Activated T-cell treated with anti-CD3 and anti-CD28 coated beads, Interleukin-2, amount 50 U/mL, for 48 hours (primary cell): ENCODE measurements around the gene ENAH.
"Not testable (repeated sequence)": the region's sequence is repeated elsewhere in the genome, so short reads cannot be mapped to it uniquely, and the experiment has no call there.

Experiments
- DNase-seq, 2 experiments: peaks; one replicate each; pipeline ENCODE4 v3.0.0-alpha.2; 2020

ENAH gene

DNA sequence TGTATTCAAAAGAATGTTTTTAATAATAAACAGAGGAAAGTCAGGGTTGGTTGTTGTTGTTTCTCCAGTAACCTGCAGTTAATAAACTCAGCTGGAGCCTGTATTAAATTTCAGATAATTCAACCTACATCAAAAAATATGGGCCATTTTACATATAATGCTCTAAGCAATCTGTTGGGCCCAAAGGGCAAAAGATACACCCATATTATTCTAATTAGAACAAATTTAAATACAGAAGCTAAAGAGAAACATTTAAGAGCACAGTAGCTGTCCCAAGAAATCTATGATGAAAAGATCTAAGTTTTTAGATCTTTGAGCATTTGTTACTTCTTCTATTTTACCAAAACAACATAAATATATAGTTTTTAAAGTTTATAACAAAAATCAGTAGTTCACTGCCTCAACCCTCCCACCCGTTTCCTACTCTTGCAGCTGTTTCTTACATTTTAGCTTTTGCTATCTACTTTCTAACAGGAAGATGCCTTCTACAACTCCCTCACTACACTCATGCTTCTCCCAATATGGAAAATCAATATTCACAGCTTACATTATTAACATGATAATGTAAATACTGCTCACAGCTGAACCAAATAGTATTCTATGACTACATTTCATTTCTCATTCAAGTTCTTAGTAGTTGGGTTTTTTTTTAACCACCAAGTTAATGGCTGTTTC lies 130.2 kb downstream of the ENAH start:
- no peak for DNase-seq

DNA sequence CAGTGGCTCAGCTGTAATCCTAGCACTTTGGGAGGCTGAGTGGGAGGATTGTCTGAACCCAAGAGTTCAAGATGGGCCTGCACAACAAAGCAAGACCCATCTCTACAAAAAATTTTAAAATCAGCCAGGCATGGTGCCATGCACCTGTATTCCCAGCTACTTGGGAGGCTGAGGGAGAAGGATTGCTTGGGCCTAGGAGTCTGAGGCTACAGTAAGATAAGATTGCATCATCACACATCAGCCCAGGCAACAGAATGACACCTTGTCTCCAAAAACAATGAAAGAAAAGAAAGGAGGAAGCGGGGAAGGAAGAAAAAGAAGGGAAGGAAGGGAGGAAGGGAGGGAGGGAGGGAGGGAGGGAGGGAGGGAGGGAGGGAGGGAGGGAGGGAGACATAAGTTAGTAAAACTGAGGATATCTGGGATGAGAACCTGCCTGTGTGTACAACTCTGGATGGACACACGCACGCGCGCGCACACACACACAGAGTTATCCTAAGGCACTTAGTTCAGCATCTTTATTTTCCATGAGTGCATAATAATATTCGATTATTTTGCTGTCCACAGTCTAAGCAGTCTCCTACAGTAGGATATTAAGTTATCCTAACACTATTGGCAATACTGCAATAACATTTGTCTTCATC lies 132.2 kb downstream of the ENAH start:
- DNase-seq = no peak

DNA sequence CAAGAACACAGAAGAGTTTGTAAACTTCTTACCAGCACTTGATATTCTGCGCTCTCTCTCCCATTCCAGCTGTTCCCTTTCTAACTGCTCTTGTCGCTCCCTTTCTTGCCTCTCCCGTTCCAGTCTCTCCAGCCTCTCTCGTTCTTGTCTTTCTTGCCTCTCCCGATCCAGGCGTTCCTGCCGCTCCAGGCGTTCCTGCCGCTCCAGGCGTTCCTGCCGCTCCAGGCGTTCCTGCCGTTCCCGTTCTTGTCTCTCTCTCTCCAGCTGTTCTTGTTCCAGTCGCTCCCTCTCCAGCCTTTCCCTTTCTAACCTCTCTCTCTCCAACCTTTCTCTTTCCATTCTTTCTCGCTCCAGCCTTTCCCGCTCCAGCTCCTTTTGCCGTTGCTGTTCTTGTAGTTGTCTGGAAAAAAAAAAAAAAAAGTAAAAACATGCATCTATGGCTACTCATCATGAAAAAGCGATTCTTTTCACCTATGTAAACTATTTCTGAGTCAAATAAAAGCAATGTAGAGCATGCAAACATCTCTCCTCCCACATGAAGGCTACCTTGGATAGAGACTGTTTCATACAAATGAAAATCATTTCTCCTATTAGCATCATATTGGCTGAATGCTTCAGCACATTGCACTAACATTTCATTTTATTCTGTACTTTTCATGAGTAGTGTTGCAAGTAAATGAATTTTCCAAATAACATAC lies 133.6 kb downstream of the ENAH start:
- no peak for DNase-seq

DNA sequence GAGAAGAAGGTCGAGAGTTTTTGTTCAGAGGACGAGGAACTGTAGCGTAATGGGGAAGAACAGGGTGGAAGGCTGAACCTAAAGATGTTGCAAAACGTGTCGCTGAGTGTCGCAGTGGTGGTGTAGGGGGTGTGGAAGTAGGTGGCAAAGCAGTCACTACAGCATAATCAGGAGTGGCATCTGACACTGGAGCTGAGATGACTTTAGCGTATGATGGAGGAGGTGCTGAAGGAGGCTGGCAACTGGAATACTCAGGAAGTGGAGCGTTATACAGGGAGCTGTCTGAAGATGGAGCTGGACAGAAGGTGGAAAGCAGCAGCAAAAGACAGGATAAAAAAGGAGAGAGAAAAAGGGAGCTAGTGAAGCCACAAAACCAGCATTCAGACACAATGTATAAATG lies 135.2 kb downstream of the ENAH start:
- DNase-seq = no peak

DNA sequence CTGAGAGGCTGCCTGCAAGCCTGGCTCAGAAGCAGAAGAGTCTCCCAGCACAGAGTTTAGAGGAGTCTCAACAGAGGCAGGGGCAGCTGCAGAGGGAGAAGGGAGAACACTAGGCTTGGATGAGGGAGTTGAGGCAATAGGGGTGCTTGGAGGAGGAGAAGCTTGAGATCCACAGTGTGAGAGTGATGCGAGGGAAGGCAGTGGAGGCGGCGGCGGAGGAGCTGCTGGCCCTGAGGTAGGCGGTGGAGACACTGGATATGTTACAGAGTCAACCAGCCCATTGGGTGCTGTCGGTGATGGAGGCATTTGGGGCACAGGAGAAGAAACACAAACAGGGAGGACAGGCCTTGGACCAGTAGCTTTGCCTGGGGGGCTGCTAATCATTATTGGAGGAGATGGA lies 135.7 kb downstream of the ENAH start:
- no peak for DNase-seq

DNA sequence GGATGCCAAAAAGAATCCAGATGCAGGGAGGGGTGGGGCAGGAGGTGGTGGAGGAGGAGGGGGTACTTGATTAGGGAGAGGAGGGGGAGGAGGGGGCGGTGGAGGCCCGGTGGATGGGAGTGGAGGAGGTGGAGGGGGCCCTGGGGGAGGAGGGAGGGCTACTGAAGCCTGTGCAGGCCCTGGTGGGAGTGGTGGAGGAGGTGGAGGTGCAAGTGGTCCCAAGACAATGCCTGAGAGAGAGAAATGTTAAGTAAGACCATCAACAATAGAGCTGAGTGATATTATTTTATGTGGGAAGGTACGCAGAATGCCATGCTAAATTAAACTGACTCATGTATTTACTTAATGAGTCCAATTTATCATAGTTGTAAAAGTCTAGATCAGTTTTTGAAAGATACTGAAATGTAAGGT lies 138.2 kb downstream of the ENAH start:
- no peak for DNase-seq

DNA sequence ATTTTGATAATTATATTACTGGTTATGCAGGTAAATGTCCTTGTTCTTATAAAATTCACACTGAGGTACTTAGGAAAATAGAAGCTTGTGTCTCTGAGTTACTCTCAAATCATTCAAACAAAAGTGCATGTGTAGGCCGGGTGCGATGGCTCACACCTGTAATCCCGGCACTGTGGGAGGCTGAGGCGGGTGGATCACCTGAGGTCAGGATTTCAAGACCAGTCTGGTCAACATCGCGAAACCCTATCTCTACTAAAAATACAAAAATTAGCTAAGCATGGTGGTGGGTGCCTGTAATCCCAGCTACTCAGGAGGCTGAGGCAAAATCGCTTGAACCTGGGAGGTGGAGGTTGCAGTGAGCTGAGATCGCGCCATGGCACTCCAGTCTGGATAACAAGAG lies 139.3 kb downstream of the ENAH start:
- not testable (repeated sequence) for DNase-seq

DNA sequence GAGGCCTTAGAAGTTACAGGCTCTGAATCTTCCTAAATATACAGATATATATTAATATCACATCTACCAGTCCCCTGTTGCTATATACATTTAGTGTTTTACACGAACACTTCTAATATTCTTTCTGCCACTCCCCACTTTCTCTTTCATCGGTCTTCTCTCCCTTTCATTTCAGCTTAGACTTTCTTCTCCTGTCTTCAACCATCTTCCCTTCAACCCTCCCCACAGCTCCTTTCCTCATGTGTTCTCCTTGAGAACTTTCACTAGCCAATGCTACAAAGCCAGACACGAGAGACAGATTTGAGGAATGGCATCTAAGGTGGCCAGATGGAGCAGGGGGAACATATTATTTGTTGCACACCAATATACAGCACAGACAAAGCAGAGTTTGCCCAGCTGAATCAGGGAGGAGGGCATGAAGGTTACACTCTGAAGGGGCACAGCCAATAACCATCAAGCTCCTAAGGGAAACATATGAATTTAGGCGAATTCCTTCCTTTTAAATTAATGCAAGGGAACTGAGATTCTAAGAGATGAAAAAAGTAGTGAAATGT lies 141.0 kb downstream of the ENAH start:
- DNase-seq = no peak

DNA sequence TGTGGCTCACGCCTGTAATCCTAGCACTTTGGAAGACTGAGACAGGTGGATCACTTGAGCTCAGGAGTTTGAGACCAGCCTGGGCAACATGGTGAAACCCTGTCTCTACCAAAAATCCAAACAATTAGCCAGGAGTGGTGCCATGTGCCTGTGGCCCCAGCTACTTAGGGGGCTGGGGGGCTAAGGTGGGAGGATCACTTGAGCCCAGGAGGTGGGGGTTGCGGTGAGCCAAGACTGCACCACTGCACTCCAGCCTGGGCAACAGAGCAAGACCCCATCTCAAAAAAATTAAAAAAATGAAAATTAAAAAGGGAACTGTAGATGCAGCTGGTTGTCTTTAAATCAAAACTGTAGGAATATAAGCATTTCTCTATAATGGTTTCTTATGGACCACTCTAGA lies 142.2 kb downstream of the ENAH start:
- not testable (repeated sequence) for DNase-seq

DNA sequence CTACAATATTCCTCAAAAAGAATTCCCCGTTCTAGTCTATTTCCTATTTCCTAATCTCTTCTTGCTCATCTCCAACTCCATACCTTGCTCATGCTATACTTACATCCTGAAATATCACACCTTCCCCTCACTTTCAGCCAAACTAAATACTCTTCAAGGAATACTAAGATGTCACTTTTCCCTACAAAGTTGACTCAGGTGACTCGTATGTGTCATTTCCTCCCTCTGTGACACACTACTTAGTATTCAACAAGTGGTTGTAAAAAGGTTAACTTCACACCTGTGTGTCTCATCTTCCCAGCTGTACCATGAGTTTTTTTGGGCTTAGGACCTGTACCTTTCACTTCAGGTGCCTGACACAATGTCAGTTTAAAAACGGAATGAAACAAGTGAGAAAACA lies 143.2 kb downstream of the ENAH start:
- DNase-seq = no peak

DNA sequence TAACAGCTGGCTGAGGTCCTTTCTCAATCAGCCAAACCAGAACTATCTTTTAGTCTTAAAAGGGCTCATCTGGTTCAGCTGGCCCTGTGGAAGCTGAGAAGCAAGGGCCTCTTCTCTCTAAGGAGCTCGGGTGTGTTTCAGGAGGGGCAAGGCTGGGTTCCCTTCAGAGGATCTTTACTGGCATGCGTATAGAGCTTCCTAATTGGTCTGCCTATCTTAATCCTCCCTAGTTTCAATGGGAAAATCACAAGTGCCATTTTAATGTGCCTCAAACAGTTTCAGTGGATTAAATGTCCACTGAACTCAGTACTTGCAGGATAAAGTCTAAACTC lies 143.6 kb downstream of the ENAH start:
- DNase-seq = no peak

DNA sequence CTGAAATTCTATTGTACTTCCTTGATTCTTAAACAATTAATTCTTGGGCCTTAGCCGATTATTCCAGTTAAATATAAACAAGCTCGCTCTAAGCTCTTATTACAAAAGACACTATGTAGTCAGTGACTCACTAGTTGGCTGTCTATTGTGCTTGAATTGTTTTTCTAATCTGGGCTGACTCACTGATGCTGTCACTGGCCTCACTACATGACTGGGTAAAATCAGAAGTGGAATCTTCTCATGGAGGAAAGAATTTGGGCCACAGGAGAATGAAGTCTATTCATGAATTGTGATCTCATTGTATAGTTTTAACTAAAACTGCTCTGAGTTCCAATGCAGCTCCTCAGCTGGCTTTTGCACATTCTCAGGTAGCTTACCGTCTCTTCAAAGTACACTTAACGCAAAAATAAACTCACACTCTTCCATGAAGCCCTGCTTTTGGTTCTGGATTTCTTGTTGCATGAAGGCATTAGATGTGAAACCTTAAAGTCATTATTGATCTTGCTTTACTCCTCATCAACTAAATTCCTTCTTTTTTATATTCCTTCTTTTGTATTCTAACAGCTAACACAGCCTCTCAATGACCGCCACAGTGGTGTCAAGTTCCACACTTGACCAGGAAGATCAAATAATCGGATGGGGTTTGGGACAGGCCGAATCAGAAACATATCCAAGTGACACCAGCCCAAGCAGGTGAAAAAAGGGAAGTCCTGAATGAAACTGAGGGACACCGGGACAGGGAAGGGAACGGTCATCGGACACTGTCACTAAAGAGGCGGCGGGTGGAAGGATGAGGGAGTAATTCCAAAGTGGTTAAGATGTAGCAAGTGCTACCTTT lies 144.2 kb downstream of the ENAH start:
- DNase-seq = no peak

DNA sequence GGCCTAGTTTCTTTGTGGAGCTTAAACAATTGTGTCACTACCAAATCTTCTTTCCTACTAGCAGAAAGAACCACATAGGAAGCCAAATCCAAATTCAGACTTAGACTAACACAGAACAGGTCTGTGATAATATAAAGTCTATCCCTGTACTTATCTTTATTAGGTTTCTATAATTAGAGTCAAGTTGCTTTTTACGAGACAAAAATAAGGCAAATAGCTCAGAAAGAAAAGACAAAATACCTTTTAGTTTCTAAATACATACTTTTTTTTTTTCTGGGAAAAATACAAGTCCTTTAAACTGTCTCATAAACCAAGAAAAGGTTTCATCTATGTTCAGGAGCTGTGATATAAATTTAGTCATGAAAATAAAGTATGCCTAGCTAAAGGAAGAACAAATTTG lies 146.2 kb downstream of the ENAH start:
- no peak for DNase-seq

DNA sequence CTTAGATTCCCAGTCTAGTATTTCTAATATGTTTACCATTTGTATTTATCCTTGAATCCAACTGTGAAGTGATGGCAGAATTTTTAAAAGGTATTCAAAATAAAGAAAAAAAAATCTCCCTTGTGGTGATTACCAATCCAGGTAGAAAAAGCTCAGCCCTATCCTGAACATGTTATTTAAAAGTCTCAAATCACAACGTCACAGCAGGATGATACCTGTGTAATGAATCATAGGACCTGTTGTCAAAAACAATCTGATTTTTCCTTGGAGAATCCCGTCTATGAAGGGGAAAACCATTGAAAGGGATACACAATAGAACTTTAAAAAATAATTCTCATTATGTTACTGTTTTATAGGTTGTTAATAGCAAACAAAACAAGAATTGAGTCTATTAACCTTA lies 148.1 kb downstream of the ENAH start:
- DNase-seq = no peak

DNA sequence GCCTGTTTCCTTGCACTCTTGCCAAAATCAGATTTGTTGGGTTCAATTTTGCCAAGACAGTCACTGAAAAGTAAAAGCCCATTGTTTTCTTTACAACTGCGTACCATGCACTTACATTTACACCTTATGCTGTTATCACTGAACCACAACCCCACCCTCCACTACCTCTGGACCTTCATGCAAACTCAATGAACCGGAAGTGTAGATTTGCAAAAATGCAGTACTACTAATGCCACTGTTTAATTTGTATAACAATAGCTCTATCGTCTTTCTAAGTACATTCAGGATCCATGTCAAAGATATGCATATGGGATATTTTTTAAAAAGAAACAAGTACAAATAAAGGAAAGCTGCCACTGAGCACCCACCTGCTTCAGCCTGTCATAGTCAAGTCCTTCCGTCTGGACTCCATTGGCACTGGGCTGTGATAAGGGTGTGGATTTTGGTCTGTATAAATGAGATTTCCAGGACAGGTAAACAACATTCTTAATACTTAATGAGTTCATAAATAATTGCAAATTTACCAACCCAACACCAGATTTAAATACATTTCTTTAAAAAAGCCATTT lies 152.2 kb downstream of the ENAH start:
- DNase-seq = no peak

DNA sequence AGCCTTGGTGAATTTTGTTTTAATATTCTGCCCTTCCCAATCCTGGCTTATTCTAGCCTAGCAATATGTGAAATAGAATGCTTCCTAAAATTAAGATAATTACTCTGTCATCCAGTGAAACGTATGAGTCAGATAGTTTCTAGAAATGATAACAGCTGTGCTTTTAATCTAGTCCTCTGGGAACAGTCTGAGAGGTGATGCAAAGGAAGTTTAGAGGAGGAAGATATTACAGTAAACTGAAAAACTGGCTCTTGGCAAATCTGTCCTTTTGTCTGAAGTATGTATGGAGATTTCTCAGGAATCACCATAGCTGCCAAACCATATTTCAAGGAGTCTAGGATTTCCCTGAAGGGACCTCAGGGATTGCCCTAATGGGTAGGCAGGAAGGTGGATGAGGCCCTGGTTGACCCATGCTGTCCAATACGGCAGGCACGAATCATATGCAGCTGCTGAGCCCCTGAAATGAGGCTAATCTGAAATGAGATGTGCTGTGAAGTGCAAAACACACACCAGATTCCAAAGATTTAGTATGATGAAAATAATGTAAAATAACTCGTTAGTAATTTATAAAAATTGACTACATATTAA lies 154.3 kb downstream of the ENAH start:
- no peak for DNase-seq

DNA sequence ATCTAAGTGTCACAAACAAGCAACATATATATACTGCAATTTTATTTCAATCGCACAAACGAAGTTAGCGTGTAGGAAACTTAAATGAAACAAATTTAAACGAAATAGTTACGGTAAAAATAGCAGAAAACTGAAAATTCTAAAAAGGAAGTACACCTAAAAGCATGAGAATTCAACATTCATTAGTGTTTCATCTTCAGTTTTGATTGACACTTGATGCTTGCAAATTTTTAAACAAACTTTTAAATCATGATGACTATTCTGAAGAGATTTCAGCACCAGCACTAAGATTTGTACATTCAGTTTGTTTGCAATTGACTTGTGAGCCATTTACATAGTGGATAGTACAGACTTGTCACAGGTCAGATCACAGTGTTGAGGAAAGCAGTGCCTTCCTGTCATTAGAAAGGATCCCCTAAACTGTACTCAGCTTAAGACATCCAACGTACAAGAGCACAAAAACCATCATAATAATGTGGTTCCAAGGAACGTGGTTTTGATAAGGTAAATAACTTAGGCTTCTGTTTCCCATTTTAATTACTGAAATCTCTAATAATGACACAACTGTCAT lies 158.0 kb downstream of the ENAH start:
- no peak for DNase-seq

DNA sequence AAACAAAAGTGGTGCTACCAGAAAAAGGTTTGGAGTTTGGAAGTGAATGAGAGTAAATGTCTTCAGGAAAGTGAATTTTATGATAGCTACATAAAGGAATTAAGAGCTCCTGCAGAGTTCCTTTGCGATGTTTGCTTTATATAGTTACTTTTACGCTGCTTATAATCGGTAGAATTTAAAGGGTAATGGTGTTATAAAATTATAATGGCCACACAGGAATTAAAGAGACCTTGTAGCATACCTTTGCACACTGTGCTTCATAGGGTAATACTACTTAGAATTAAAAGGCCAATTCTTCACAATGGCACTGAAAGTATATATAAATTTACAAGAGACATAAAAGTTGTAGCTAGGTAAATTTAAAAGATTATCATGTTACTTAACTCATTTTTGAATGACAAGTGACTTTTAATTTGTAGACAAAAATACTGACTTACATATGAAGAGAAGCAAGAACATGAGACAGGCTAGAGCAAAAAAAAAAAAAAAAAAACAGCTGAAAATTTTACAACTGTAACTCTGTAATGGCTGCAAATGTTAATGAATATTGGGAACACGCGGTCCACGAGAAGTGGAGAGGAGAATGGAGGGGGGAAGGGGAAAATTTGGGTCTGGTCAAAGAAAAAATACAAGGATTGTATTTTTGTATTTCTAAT lies 159.2 kb downstream of the ENAH start:
- no peak for DNase-seq

DNA sequence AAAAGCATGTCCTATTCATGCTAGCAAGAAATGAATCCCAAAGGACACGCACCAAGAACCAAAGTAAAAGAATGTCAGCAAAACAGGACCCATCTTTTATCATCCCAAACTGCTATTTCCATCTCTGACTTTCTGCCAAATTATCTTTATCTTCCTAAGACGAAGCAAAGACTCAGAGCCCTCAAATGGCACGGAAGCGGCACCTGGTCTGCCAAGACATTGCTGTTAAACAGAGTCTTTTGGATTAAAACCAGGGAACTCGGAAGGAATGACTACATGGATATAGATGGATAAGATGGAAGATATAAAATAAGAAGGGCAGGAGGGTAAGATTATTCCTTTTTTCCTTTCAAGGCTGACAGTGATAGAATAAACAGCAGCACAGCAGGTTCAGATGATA lies 164.2 kb downstream of the ENAH start:
- no peak for DNase-seq

DNA sequence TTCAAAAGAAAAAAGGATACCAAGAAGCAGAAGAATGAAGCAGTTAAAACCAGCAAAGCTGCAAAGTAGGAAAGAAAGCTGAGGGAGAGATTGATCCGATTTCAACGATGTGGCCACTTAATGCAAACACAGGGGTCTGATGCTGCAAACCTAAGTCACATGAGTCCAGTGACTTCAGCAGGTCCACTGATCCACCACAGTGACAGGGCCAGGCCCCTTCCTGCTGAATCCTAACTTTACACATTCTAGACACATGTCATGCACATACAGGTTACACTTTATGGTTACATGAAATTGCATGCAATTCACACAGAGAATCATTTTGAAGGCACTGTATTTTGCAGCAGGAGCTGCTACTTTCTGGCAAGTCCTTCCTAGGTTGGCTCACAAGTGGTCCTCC lies 166.1 kb downstream of the ENAH start:
- DNase-seq = no peak

DNA sequence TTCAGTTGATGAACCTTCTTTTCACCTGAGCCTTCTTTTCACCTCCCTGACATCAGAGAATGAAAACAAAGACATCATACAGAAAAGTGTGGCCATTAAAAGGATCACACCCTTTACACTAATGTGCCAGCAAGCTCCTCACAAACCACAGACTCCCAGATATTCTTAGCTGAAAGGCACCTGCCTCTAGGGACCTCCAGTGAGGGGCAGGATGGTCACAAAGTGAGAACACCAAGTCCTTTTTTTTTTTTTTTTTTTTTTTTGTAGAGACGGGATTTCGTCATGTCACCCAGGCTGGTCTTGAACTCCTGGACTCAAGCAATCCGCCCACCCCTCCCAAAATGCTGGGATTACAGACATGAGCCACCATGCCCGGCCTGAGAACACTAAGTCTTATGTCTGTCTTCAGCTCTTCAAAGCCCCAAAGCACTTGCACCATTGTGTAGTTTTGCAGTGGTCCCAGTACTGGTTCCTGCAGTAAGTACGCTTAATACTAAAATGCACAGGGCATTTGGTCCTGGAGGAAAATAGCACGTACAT lies 166.9 kb downstream of the ENAH start:
- DNase-seq = no peak
